ENCODE measurements around the gene KLC1.

The KLC1 gene

GRCh38 chr14:103725001-103725682, 96.1 kb downstream of the KLC1 start:
- DNase-seq, result no peak

GRCh38 chr14:103725739-103726395, 96.9 kb downstream of the KLC1 start:
- DNase-seq, result no peak

- no peak for DNase-seq
These were observed 97.5 kb downstream of the KLC1 start for GRCh38 chr14:103726474-103726873.

GRCh38 chr14:103727313-103727980, 98.4 kb downstream of the KLC1 start:
- DNase-seq, result no peak

- no peak for DNase-seq
These were observed 99.1 kb downstream of the KLC1 start for GRCh38 chr14:103728141-103728540.

- no peak for DNase-seq
These were observed 99.7 kb downstream of the KLC1 start for GRCh38 chr14:103728721-103729120.

- DNase-seq, result no peak
These were observed 100.8 kb downstream of the KLC1 start for GRCh38 chr14:103729496-103730448.

- no peak for DNase-seq
These were observed 101.6 kb downstream of the KLC1 start for GRCh38 chr14:103730490-103731035.

- DNase-seq, result no peak
These were observed 102.5 kb downstream of the KLC1 start for GRCh38 chr14:103731481-103731880.

GRCh38 chr14:103731916-103732867, 103.2 kb downstream of the KLC1 start:
- no peak for DNase-seq

GRCh38 chr14:103732868-103733620, 104.0 kb downstream of the KLC1 start:
- no peak for DNase-seq

- no peak for DNase-seq
These were observed 104.6 kb downstream of the KLC1 start for GRCh38 chr14:103733651-103734050.

- no peak for DNase-seq
These were observed 105.3 kb downstream of the KLC1 start for GRCh38 chr14:103734081-103734888.

- no peak for DNase-seq
These were observed 106.0 kb downstream of the KLC1 start for GRCh38 chr14:103735022-103735421.

GRCh38 chr14:103735439-103735814, 106.4 kb downstream of the KLC1 start:
- no peak for DNase-seq

GRCh38 chr14:103735815-103736545, 107.0 kb downstream of the KLC1 start:
- DNase-seq, result no peak

- DNase-seq, result no peak
These were observed 107.8 kb downstream of the KLC1 start for GRCh38 chr14:103736546-103737431.

GRCh38 chr14:103737432-103738045, 108.5 kb downstream of the KLC1 start:
- DNase-seq, result no peak
